GM18861 (cell line): ENCODE data around the gene RAN.

Source experiments
- ATAC-seq: cut with Tn5 transposase; IDR thresholded peaks from one replicate; pipeline ENCODE4 v1.9.1; 2021; ENCODE audit not compliant: unreplicated experiment

Gene RAN

DNA sequence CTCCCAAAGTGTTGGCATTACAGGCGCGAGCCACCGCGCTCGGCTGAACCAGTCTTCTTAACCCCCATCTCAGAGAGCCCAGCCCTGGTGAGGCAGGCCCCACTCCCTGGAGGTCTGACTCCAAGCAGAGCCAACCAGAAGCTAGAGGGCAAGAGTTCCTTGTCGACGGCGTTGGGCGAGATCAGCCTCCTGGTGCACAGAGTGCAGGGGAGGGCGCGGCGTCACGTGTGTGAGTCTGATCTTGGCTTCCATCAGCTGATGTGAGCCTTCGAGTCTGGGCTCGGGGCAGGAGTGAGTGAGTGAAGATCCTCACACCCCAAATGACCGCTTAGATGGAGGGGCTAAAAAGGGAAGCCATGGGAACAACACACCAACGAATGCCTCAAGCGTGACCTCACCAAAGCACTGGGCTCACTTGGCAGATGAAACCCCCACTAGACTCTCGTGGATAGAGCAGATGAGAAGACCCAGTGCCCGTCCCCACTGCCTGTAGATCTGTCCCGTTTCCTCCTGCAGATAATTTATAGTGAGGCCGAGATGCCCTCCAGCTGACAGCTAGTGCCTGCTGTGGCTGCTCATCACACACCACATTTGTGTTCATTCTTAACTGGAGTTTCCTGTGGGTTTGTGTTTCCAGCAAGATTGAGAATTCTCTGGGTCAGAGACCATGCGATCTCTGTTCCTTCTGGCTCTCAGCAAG lies 53.2 kb downstream of the RAN start:
- ATAC-seq: no peak

DNA sequence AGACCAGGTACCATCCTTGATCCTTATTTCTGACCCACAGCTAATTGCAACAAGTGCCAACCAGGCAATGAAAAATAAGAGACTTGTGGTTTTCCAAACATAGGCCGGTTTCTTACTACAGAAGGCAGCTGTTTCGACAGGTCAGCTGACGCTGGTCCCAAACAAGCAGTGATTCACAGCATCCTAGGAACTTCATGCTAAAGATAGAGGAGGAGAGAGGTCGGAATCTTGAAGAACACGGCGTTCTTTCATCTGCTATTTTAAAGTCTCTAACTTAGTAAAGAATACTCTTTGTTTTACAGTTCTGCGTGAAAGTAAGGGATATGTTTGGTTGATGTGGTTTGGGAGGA lies 53.8 kb downstream of the RAN start:
- no peak for ATAC-seq
